Glomerular endothelial cell (primary cell): ENCODE results near the gene KRTAP2-2. TPM values are rescaled to one million over a fixed set of nuclear protein-coding genes. Genes with fewer than 3 reads are reported as not detected.
"Not testable (repeated sequence)": the region's sequence is repeated elsewhere in the genome, so short reads cannot be mapped to it uniquely, and the experiment has no call there.

Source experiments
- DNase-seq: peaks from one replicate; pipeline ENCODE4 v3.0.0-alpha.2; 2011; ENCODE audit warnings: low read depth, low spot score; ENCODE audit errors: extremely low read depth
- total RNA-seq: library from RNA; depleted of rRNA; stranded (reverse); fragments of >200 nt; gene quantifications from 2 replicates; pipeline ENCODE4 v1.2.3, GENCODE V29; 2015

The KRTAP2-2 gene, protein sequence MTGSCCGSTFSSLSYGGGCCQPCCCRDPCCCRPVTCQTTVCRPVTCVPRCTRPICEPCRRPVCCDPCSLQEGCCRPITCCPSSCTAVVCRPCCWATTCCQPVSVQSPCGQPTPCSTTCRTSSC
- not detected in 2 replicates for total RNA-seq

DNA sequence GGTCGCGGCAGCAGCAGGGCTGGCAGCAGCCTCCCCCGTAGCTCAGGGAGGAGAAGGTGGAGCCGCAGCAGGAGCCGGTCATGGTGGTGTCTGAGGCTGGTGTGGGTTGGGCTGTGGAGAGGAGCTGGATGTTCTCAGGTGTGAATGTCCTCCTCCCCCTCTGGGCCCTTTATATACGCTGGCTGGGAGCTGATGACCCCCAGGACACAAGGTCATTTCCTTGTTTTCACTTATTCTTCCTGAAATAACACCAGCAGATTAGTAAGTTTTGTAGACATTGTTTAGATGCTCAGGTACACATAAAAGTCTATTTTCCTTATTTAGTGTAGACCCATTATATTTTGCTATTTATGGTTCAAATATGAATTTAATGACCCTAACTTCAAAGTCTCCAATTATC lies at the start of gene KRTAP2-2:
TSS of gene KRTAP2-2 (minus strand) at position 101 of the 400 bp plus-strand sequence. CDS start at position 82, 19 bp downstream.
- DNase-seq, result not testable (repeated sequence)

DNA sequence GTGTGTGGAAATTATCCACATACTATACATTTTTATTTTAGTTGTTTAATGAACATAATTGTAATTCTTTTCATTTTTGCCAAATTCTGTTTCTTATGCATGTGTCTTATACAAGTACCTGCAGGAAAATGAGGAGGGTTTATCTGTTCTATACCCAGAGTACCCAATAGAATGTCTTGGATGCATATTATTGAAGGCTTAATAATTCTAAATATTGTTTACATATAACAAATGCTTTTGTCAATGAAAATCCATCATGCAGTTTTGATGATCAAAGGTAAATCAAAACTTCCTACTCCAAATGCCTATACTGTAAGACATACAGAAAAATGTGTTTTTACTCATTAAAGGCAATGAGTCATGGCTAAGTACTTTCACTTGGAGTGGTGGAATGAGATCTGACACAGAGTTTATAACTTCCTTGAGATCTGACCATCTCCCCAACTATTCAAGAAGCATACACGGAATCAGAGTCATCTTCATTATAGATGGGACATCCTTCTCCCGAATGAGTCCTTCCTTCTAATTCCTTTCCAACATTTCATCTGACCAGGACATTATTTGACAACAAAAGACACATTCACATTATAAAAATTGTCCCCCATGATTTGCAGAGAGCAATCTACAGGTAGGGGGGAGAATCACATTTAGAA lies 49.5 kb upstream of the KRTAP2-2 start:
- not testable (repeated sequence) for DNase-seq

DNA sequence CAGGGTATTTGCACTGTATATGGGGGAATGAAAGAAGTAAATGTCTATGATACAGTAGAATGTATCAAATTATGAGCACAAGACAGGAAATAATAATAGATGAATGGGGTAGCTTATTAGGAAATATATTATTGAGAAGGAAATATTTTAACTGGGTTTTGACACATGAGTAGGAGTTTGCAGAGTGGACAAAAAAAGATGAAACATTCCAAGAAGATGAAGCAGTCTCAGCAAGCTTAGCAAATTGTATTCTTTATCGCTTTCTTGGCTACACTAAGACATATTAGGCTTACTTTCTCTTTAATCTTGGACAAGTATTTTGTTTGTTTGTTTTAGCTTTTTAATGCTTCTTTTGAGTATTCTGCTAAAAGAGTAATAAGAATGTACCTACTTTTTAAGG lies 48.9 kb upstream of the KRTAP2-2 start:
- no peak for DNase-seq

DNA sequence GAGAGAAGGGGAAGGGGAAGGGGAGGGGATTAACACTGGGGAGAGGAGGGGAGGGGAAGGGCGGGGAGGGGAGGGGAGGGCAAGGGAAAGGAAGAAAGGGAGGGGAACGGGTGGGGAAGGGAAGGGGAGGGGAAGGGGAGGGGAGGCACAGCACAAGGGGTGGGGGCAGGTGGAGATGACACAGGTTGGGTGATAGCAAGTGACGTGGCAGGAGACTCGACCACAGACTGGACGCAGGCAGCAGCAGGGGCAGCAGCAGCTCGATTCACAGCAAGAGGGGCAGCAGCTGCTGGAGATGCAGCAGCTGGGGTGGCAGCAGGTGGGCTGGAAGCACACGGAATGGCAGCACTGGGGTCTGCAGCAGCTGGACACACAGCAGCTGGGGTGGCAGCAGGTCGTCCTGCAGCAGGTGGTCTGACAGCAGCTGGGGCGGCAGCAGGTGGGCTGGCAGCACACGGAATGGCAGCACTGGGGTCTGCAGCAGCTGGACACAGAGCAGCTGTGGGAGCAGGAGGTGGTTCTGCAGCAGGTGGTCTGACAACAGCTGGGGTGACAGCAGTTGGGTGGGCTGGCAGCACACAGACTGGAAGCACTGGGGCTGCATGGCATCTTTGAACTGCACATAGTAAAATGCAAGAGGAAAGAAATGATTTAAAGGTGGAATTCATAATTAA lies 46.7 kb upstream of the KRTAP2-2 start, which contains the start of gene KRTAP4-16:
TSS of gene KRTAP4-16 (minus strand) at position 624 of the 674 bp plus-strand sequence. CDS start at position 624, 0 bp downstream.
- DNase-seq, result no peak

DNA sequence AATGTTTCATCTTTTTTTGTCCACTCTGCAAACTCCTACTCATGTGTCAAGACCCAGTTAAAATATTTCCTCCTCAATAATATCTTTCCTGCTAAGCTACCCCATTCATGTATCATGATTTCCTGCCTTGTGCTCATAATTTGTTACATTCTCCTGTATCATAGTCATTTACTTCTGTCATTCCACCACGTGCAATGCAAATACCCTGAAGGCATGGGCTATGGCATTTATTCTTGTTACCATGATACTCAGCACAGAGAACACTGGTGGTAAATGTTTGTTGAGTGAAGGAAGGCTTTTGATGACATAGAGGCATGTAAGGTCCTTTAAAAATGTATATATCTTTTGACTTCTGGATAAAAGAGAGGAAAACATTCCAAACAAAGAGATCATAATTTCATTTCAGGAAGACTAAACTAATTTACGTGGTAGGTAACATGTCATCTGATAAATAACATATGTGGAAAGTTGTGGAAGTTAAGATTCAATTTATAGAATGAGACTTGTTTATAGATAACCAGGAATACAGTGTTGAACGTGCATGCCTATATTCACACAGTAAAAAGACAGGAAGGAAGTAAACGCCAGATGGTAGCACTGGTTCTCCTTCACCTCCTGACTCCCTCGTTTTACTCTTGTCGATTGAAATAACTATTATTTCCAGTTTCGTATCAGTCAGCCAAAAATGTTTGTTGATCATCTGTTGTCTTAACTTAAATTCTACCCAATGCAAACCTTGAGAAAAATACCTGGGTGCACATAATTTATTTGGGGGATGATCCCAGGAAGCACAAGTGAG lies 44.9 kb upstream of the KRTAP2-2 start:
- DNase-seq, result peak; percentile 22

DNA sequence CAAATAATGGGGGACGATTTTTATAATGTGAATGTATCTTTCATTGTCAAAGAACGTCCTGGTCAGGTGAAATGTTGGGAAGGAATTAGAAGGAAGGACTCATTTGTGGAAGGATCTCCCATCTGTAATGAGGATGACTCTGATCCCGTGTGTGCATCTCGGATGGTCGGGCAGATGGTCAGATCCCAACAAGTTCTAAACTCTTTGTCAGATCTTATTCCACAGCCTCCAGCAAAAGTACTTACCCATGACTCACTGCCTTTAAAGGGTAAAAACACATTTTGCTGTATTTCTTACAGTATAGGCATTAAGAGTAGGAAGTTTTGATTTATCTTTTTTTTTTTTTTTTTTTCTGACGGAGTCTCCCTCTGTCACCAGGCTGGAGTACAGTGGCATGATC lies 43.5 kb upstream of the KRTAP2-2 start:
- no peak for DNase-seq

DNA sequence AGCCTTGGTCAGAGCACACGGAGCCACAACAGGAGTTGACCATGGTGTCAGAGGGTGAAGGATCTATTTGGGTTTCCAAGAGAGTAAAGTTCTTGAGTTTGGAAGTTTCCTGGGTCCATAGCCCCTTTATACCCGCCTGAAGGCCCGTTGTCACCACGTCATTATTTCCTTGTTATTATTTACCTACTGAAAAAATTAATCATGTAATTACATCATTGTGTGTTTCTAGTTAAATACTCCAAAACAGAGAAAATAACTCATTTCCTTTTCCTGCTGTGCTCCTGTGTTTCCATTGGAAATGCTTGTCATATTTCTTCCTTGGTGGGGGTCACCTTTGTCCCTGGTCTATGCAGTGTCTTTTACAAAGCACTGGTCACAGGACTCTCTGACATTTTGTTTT lies 43.0 kb upstream of the KRTAP2-2 start, which contains the start of gene KRTAP4-8:
TSS of gene KRTAP4-8 (minus strand) at position 101 of the 400 bp plus-strand sequence. CDS start at position 43, 58 bp downstream.
- no peak for DNase-seq

DNA sequence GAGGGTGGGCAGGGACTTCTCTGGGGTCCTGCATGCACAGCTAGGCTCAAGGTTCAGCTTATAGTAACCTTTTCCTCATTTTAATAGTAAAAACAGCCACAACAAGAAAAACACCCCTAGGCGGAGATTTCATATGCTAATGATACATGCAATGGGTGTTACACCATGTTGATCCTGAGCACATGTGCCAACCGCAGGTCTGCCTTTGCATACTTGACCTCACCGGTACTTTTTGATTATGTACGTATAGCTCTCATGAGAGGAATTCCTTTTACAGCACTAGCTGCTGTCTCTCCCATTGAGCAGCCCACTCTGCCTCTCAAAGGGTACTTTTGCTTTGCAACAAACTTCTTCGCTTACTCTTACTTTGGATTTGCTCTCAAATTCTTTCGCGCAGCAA lies 41.0 kb upstream of the KRTAP2-2 start:
- no peak for DNase-seq

DNA sequence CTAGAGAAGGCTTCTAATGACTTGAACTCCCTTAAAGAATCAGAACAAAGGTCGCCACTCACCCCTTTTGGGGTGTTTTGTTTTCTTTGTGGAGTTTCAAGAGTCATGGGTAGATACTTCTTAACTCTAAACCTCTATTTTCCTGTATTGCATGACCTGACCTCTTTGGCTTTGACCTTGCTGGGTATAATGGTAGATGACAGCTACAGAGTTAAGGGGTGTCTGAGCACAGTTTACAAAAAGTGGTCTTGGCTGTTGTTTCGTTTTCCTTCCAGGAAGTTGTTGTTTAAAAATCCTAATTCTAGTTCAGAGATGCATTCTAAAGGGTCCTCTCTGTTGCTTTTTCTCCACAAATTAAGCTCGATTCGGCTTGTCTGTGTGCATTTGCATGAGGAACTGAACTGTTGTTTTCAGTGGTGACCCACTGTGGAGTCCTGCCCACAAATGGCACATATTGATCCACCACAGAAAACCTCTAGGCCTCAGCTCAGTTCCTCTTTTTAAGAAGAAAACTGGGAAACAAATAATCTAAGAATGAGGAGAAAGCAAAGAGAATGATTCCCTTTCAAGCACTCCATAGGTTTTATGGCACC lies 33.8 kb upstream of the KRTAP2-2 start:
- DNase-seq, result not testable (repeated sequence)

DNA sequence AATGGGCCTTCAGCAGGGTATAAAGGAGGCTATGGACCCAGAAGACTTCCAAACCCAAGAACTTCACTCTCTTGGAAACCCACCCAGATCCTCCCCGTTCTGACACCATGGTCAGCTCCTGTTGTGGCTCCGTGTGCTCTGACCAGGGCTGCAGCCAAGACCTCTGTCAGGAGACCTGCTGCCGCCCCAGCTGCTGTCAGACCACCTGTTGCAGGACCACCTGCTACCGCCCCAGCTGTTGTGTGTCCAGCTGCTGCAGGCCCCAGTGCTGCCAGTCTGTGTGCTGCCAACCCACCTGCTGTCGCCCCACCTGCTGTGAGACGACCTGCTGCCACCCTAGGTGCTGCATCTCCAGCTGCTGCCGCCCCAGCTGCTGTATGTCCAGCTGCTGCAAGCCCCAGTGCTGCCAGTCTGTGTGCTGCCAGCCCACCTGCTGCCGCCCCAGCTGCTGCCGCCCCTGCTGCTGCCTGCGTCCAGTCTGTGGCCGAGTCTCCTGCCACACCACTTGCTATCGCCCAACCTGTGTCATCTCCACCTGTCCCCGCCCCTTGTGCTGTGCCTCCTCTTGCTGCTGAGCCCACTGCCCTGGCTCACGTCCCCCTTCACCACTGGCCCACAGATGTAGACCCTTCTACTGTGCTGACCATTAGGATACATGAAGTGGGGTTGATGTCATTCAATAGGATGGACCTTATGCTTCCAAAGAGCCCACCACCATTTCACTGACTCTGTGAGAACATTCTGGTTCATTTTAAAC lies 29.2 kb upstream of the KRTAP2-2 start, which contains the start of gene KRTAP4-7:
TSS of gene KRTAP4-7 (plus strand) at position 51 of the 757 bp plus-strand sequence. CDS start at position 108, 57 bp downstream.
- DNase-seq, result not testable (repeated sequence)

DNA sequence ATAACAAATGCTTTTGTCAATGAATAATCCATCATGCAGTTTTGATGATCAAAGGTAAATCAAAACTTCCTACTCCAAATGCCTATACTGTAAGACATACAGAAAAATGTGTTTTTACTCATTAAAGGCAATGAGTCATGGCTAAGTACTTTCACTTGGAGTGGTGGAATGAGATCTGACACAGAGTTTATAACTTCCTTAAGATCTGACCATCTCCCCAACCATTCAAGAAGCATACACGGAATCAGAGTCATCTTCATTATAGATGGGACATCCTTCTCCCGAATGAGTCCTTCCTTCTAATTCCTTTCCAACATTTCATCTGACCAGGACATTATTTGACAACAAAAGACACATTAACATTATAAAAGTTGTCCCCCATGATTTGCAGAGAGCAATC lies 28.4 kb upstream of the KRTAP2-2 start:
- DNase-seq, result not testable (repeated sequence)

DNA sequence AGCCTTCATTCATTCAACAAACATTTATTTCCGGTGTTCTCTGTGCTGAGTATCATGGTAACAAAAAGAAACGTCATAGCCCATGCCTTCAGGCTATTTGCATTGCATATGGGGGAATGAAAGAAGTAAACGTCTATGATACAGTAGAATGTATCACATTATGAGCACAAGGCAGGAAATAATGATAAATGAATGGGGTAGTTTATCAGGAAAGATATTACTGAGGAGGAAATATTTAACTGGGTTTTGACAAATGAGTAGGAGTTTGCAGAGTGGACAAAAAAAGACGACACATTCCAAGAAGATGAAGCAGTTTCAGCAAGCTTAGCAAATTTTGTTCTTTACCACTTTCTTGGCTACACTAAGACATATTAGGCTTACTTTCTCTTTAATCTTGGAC lies 27.6 kb upstream of the KRTAP2-2 start:
- DNase-seq, result no peak

DNA sequence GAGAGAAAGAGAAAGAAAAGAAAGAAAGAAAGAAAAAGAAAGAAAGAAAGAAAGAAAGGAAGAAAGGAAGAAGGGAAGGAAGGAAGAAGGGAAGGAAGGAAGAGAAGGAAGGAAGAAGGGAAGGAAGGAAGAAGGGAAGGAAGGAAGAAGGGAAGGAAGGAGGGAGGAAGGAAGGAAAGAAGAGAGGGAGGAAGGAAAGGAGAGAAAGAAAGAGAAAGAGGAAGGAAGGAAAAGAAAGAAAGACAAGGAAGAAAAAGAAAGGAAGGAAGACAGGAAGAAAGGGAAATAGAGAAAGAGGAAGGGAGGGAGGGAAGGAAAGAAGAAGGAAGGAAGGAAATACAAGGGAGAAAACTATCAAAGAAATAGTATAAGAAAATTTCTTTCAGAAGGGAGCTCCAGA lies 21.8 kb upstream of the KRTAP2-2 start:
- no peak for DNase-seq

DNA sequence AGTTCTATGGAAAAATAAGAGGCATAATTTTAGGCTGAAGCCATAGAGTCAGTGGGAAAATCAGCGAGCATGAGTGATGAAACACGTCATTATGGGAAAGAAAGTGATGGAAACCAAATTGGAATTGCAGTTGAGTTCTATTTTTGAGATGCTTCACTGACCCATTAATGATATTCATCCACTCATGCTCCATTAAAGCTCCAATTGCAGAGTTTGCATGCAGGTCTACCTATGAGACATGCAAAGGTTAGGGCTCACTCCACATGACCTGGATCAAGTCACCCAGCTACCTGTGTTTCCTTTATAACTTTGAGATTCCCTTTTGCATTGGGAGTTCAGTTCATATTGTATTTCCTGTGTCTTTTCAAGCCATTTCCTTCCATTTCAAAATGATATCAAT lies 18.6 kb upstream of the KRTAP2-2 start:
- no peak for DNase-seq

DNA sequence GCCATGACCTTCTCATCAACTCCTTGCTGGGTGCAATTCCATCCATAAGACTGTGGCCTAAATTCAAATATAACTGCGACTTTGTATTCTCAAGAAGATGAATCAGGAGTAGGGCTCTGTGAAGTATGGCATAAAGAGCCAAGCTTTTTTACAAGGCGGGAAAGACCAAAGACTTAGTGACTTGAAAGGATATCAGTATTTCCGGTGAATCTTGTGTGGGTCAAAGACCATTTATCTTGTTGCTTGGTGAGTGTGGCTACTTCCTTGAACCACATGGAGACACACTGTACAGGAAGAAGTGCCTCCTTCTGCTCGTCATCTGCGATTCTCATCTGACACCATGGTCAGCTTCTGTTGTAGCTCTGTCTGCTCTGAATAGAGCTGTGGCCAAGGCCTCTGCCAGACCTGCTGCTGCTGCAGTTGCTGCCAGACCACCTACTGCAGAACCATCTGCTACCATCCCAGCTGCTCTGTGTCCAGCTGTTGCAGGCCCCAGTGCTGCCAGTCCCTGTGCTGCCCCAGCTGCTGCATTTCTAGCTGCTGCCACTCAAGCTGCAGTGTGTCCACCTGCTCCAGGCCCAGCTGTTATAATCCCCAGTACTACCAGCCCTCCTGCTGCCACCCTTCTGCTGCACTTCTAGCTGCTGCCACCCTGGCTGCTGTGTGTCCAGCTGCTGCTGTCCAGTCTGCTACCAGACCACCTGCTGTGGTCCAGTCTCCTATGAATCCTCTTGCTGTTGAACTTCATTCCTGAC lies 16.8 kb upstream of the KRTAP2-2 start:
- DNase-seq, result no peak

DNA sequence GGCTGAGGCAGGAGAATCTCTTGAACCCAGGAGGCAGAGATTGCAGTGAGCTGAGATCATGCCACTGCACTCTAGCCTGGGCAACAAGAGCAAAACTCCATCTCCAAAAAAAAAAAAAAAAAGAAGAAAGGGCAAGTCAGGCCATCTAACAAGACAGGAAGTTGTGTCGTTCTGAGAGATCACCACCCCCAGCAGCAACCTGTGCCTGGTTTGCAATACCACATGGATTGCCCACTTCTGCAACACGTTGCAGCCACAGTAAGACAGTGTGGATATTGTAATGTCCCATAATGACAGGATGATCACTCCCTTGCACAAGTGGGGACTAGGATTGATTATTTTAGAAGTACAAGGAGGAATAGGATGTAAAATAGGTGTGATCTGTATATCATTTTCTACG lies 14.0 kb upstream of the KRTAP2-2 start:
- no peak for DNase-seq

DNA sequence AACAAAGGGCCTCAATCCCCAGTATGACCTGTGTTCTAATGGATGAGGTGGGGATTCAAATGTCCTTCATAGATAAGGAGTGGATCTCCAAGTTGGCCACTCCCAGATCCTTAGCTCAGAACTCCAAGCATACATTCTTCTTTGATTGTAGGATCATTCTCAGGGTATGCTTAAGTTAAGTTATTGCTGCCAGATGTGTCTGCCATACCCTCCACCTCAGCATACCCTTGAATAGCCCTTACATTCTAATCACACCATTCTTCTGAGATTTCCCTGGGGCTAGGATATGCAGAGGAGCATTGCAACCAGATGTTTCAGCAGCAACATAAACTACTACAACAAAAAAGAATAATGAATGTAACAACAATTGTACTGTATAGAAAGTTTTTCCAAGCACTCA lies 12.3 kb upstream of the KRTAP2-2 start:
- no peak for DNase-seq

DNA sequence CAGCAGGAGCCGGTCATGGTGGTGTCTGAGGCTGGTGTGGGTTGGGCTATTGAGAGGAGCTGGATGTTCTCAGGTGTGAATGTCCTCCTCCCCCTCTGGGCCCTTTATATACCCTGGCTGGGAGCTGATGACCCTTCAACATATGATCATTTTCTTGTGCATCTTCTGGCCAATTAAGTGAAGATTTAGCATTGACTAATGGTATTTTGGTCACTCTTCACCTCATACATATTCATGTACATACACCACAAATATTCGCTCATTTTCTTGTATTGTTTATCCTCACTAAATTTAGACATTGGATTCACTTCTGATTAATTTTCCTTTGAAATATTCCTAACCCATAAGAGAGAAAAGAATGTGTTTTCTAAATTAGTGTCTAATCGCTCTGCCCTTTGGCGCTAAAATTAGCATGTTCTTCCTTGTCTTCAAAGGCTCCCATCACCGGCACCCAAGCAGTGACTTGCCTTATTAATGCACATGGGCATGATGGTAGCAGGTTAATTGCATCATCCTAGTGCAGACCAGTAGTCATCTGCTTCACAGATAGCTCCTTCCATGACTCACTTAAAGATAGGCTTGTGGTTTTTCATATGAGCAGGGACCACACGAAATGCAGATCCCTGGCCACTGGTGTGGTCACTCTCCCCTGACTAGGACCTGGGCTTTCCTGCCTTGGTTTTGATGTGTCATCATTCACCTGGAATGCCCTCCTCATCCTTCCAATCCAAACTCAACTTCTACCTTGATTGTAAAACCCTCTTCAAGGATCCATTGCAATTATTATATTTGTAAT lies 11.0 kb upstream of the KRTAP2-2 start, which contains the start of gene KRTAP2-4:
TSS of gene KRTAP2-4 (minus strand) at position 51 of the 796 bp plus-strand sequence. CDS start at position 17, 34 bp downstream.
- DNase-seq, result no peak
